Stromal cell of bone marrow (primary cell): ENCODE data around the gene DPEP2NB.
"Not testable (repeated sequence)": the region's sequence is repeated elsewhere in the genome, so short reads cannot be mapped to it uniquely, and the experiment has no call there.

ENCODE experiments used
- DNase-seq: peaks from one replicate; pipeline ENCODE4 v3.0.0-alpha.2; 2012; ENCODE audit warnings: low read depth

The DPEP2NB gene

GRCh38 chr16:68013440-68013839, 2.3 kb downstream of the DPEP2NB start:
- DNase-seq: no peak

GRCh38 chr16:68009872-68010271, 5.8 kb downstream of the DPEP2NB start:
- DNase-seq: not testable (repeated sequence)

DNA sequence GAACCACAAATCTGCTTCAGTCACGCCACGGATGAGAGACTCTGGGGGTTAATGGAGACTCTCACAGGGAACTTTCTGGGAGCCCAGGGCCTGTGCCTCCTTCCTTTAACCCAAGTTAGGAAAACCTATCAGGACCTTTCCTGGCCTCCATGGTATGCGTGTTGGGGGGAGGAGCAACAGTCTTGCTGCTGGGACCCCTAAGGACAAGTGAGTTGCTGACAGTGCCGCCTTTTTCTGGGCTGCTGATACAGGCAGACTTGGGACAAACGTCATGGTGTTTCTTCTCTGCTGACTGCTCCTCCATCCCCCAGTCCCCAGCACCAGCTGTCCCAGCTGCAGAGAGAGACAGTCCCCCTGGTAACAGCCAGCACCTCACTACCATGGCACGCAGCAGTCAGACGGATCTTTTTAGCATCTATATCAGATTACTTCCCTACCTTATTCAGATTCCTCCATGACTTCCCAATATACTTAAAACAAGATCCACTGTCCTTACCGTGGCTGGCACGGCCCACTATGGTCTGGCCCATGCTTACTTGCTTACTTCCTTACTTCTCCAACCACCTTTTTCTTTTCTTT, 6.5 kb downstream of the DPEP2NB start:
- no peak for DNase-seq

- DNase-seq: no peak
Observed at GRCh38 chr16:68005786-68006286, 9.9 kb downstream of the DPEP2NB start.

- DNase-seq: no peak
Observed at GRCh38 chr16:68005211-68005610, 10.5 kb downstream of the DPEP2NB start.

- DNase-seq: peak; percentile 73
Observed at GRCh38 chr16:68003031-68003430, 12.7 kb downstream of the DPEP2NB start.

DNA sequence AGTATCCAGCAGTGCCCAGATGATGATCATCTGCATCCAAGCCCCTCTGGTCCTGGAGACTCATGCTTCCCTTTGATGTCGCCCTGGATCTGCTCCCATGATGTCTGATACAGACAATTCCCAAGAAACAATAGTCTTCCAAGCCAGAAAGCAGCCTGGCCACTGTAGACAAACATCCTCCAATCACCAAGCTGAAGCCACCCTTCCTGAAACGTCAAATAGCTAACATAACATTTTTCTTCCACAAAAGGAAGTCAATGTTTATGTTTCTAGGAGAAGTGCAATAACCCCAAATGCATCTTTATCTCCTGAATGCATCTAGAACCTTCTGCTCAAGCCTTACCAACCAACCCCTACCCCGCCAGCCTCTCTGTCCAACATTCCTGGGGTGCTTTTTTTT, 15.3 kb downstream of the DPEP2NB start:
- DNase-seq: no peak

DNA sequence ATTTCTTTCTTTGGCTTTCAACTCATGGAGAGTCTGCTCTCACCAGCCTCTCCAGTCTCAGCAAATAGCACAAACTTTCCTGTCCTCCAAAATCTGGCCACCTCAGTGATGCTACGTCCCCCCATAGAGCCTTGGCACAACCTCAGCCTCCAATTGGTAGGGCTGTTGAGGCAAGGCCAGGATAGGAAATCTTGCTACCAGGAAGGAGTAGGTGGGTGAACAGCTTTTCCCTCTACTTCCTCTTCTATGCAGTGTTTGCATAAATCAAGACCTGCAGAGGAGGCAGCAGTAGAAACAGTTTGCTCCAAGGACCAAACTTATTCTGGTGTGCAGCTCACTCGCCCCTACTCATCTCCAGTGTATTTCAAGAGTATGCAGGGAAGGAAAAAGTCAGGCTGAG, 15.7 kb downstream of the DPEP2NB start:
- DNase-seq: no peak

GRCh38 chr16:67998779-67999688, 16.7 kb downstream of the DPEP2NB start, which contains the start of gene DPEP2:
DPEP2 (minus strand) TSS chr16:67999484; CDS start chr16:67993212, 6,272 bp downstream.
- DNase-seq: not testable (repeated sequence)

DNA sequence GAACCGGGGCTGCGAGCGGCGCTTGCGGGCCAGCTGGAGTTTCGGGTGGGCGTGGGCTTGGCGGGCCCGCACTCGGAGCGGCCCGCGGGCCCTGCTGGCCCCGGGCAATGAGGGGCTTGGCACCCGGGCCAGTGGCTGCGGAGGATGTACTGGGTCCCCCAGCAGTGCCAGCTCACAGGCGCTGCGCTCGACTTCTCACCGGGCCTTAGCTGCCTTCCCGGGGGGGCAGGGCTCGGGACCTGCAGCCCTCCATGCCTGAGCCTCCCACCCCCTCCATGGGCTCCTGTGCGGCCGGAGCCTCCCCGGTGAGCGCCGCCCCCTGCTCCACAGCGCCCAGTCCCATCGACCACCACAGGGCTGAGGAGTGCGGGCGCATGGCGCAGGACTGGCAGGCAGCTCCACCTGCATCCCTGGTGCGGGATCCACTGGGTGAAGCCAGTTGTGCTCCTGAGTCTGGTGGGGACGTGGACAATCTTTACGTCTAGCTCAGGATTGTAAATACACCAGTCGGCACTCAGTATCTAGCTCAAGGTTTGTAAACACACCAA, 17.4 kb downstream of the DPEP2NB start:
- not testable (repeated sequence) for DNase-seq

- no peak for DNase-seq
Observed at GRCh38 chr16:67996666-67997065, 19.0 kb downstream of the DPEP2NB start.

DNA sequence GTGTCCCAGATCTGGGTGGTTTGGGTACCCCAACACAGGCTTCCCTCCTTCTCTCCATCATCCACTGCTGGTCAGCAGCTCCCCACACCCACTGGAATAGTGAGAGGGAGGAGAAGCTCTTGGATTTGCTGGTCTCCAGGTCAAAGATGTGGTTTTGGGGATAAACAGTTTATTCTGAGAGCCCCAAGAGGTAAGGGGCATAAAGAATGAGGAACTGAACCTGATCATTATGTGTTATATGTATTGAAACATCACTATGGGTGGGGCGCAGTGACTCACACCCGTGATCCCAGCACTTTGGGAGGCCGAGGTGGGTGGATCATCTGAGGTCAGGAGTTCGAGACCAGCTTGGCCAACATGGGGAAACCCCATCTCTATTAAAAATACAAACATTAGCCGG, 20.3 kb downstream of the DPEP2NB start:
- DNase-seq: no peak

DNA sequence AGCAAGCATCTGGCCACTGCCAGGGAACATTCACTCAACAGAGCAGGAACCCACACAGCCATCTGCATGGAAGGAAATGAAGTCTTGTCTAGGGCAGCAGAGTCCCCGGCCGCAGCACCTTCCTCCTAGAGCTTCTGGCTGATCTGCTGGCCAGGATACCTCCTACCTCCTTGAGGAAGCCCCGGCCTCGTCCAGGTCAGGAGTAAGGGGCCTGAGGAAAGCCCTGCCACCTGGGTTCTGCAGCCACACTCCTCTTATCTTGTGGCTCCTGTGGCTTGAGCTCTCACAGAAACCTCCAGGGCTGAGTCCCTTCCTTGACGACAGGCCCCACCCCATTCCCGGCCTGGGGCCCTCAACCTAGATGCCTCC, 21.7 kb downstream of the DPEP2NB start:
- DNase-seq: not testable (repeated sequence)

- no peak for DNase-seq
Observed at GRCh38 chr16:67993207-67994039, 22.3 kb downstream of the DPEP2NB start.

DNA sequence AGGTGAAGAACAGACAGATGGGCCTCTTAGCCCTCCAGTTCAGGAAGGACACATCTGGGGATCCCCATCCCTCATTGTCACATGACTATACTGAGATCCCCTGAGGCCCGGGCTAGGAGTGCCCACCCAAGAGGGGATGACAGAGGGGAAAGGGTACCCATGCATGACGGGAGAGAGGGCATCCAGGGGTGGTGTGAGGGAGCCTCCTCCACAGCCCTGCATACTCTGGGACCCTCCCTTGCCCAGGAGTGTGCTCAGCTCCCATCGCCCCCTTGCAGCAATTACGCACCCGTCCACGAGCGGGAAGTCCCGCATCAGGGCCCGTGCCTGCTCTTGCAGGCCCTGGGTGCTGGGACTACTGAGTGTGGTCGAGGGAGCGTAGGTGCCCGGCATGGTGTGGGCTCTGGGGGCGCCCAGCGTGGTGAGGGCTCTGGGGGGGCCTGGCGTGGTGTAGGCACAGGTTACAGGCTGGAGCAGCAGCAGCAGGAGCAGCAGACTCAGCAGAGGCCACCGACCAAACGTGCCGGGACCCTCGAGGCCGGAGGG, 23.0 kb downstream of the DPEP2NB start:
- no peak for DNase-seq

GRCh38 chr16:67990018-67990386, 25.7 kb downstream of the DPEP2NB start:
- no peak for DNase-seq

GRCh38 chr16:67989322-67990017, 26.2 kb downstream of the DPEP2NB start:
- no peak for DNase-seq

- no peak for DNase-seq
Observed at GRCh38 chr16:67988675-67989074, 27.0 kb downstream of the DPEP2NB start.

- no peak for DNase-seq
Observed at GRCh38 chr16:67987460-67988160, 28.1 kb downstream of the DPEP2NB start.

DNA sequence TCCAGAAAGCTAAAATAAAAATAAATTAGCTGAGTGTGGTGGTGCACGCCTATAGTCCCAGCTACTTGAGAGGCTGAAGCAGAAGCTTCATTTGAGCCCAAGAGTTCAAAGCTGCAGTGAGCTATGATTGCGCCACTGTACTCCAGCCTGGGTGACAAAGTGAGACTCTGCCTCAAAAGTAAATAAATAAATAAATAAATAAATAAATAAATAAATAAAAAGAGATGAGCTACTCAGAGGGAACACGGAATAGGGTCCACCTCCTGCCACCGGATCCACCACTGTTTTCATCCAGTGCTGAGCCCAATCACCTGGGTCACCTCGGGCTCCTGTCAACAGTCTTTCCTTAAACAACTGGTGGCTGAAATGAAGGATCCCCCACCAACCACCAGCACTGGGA, 28.8 kb downstream of the DPEP2NB start:
- no peak for DNase-seq
